Mucosa of gallbladder (tissue), 1 donor: ENCODE measurements around the gene ANKRD66. TPM values are rescaled to one million over a fixed set of nuclear protein-coding genes. Genes with fewer than 3 reads are reported as not detected.
"Not testable (repeated sequence)": the region's sequence is repeated elsewhere in the genome, so short reads cannot be mapped to it uniquely, and the experiment has no call there.

Source experiments
- DNase-seq: peaks from one replicate; pipeline ENCODE4 v3.0.0-alpha.2; 2020; ENCODE audit warnings: low spot score
- total RNA-seq: library from RNA; stranded (reverse); gene quantifications from one replicate; pipeline ENCODE4 v1.2.1, GENCODE V29; 2021
- donor health status: DM: no; HTN: no; CAD: no.

ANKRD66 gene
- total RNA-seq, 1 donor from 2014 or later: not detected

GRCh38 chr6:46755865-46756264, 9.1 kb downstream of the ANKRD66 start:
- no peak for DNase-seq

GRCh38 chr6:46756469-46757213, 9.9 kb downstream of the ANKRD66 start:
- DNase-seq: no peak

GRCh38 chr6:46757214-46757596, 10.5 kb downstream of the ANKRD66 start:
- DNase-seq: no peak

GRCh38 chr6:46758960-46759753, 12.4 kb downstream of the ANKRD66 start:
- DNase-seq: no peak

GRCh38 chr6:46760925-46761324, 14.2 kb downstream of the ANKRD66 start:
- DNase-seq: no peak

GRCh38 chr6:46763466-46763865, 16.7 kb downstream of the ANKRD66 start:
- DNase-seq: no peak

- DNase-seq: not testable (repeated sequence)
Measured at GRCh38 chr6:46764280-46764679, 17.5 kb downstream of the ANKRD66 start.

- DNase-seq: no peak
Measured at GRCh38 chr6:46764961-46765360, 18.2 kb downstream of the ANKRD66 start.

GRCh38 chr6:46772016-46772415, 25.3 kb downstream of the ANKRD66 start:
- no peak for DNase-seq

GRCh38 chr6:46772762-46773161, 26.0 kb downstream of the ANKRD66 start:
- peak; percentile 40 for DNase-seq

GRCh38 chr6:46773201-46773855, 26.6 kb downstream of the ANKRD66 start:
- DNase-seq: no peak

GRCh38 chr6:46774736-46775135, 28.0 kb downstream of the ANKRD66 start:
- not testable (repeated sequence) for DNase-seq

GRCh38 chr6:46776070-46776712, 29.5 kb downstream of the ANKRD66 start:
- no peak for DNase-seq

- DNase-seq: no peak
Measured at GRCh38 chr6:46777476-46778346, 31.0 kb downstream of the ANKRD66 start.

- peak; percentile 58 for DNase-seq
Measured at GRCh38 chr6:46781478-46782378, 35.0 kb downstream of the ANKRD66 start.

GRCh38 chr6:46784535-46784934, 37.8 kb downstream of the ANKRD66 start:
- no peak for DNase-seq

GRCh38 chr6:46787871-46788540, 41.3 kb downstream of the ANKRD66 start:
- DNase-seq: no peak

- DNase-seq: no peak
Measured at GRCh38 chr6:46788791-46789190, 42.1 kb downstream of the ANKRD66 start.
